ENCODE results near the gene NBEAL2. TPM values are rescaled to one million over a fixed set of nuclear protein-coding genes. Genes with fewer than 3 reads are reported as not detected.

Gene NBEAL2
- polyA plus RNA-seq, 1 donor from 2014 or later = 3.3 TPM

- Histone ChIP-seq H3K27me3 (ENCODE audit: insufficient read depth, low read depth, low read length) (no peaks in the 10 kb centered on the region), H2AFZ (ENCODE audit: low read depth, low read length) (no peak overlapping the region), H3K4me2 (ENCODE audit: low read length) (no peak overlapping the region), H3K9ac (ENCODE audit: low read length) (no peak overlapping the region), H3K27ac (ENCODE audit: low read length) (no peak overlapping the region), H3F3A (ENCODE audit: insufficient read depth, low read length, poor library complexity, severe bottlenecking) (no peaks in the 10 kb centered on the region), H3K36me3 (ENCODE audit: insufficient read depth, low read length) (no peaks in the 10 kb centered on the region), H3K9me3 (ENCODE audit: low read length) (no peaks in the 10 kb centered on the region), H3K9me2 (ENCODE audit: insufficient read depth, low read length) (no peaks in the 10 kb centered on the region), H3K4me3 (ENCODE audit: low read length) (no peak overlapping the region), H3K79me2 (replicated peaks; ENCODE audit: insufficient read depth, low read length) (no peaks in the 10 kb centered on the region), H4K20me1 (ENCODE audit: insufficient read depth) (no peaks in the 10 kb centered on the region)
- TF ChIP-seq RAD21 (conservative IDR thresholded peaks at IDR 0.05) = no peak
- TF ChIP-seq POLR2AphosphoS5 (IDR thresholded peaks at IDR 0.05) = no peak
- TF ChIP-seq SMC3 (conservative IDR thresholded peaks at IDR 0.05; ENCODE audit: poor library complexity) = no peak
- TF ChIP-seq, protein P1, sequence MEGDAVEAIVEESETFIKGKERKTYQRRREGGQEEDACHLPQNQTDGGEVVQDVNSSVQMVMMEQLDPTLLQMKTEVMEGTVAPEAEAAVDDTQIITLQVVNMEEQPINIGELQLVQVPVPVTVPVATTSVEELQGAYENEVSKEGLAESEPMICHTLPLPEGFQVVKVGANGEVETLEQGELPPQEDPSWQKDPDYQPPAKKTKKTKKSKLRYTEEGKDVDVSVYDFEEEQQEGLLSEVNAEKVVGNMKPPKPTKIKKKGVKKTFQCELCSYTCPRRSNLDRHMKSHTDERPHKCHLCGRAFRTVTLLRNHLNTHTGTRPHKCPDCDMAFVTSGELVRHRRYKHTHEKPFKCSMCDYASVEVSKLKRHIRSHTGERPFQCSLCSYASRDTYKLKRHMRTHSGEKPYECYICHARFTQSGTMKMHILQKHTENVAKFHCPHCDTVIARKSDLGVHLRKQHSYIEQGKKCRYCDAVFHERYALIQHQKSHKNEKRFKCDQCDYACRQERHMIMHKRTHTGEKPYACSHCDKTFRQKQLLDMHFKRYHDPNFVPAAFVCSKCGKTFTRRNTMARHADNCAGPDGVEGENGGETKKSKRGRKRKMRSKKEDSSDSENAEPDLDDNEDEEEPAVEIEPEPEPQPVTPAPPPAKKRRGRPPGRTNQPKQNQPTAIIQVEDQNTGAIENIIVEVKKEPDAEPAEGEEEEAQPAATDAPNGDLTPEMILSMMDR (IDR thresholded peaks at IDR 0.05; ENCODE audit: poor library complexity, severe bottlenecking) = no peak
- TF ChIP-seq MXI1 (conservative IDR thresholded peaks at IDR 0.05; ENCODE audit: poor library complexity, severe bottlenecking) = no peak
Measured at GRCh38 chr3:47000922-47001730, 21.7 kb downstream of the NBEAL2 start.

- Histone ChIP-seq H3K9me2 (ENCODE audit: insufficient read depth, low read length) (no peaks in the 10 kb centered on the region), H3K4me2 (ENCODE audit: low read length) (no peak overlapping the region), H3K4me3 (ENCODE audit: low read length) (no peak overlapping the region), H3K27me3 (ENCODE audit: insufficient read depth, low read depth, low read length) (no peaks in the 10 kb centered on the region), H3K9me3 (ENCODE audit: low read length) (no peaks in the 10 kb centered on the region), H3K9ac (ENCODE audit: low read length) (no peak overlapping the region), H2AFZ (ENCODE audit: low read depth, low read length) (no peak overlapping the region), H3K36me3 (ENCODE audit: insufficient read depth, low read length) (no peaks in the 10 kb centered on the region), H3F3A (ENCODE audit: insufficient read depth, low read length, poor library complexity, severe bottlenecking) (no peaks in the 10 kb centered on the region), H4K20me1 (ENCODE audit: insufficient read depth) (no peaks in the 10 kb centered on the region), H3K79me2 (replicated peaks; ENCODE audit: insufficient read depth, low read length) (no peaks in the 10 kb centered on the region), H3K27ac (ENCODE audit: low read length) (no peak overlapping the region)
- TF ChIP-seq TAF1 (IDR thresholded peaks at IDR 0.05; ENCODE audit: low read depth) = no peak
- TF ChIP-seq SMC3 (conservative IDR thresholded peaks at IDR 0.05; ENCODE audit: poor library complexity) = no peak
- no peak for TF ChIP-seq EZH2 (IDR thresholded peaks at IDR 0.05; ENCODE audit: borderline replicate concordance, insufficient read depth, low read length, poor library complexity, severe bottlenecking)
- no peak for TF ChIP-seq MXI1 (conservative IDR thresholded peaks at IDR 0.05; ENCODE audit: poor library complexity, severe bottlenecking)
- TF ChIP-seq REST (IDR thresholded peaks at IDR 0.05; ENCODE audit: borderline replicate concordance) = no peak
- TF ChIP-seq RAD21 (conservative IDR thresholded peaks at IDR 0.05) = no peak
- no peak for TF ChIP-seq POLR2AphosphoS5 (IDR thresholded peaks at IDR 0.05)
- TF ChIP-seq, protein P1 (IDR thresholded peaks at IDR 0.05; ENCODE audit: poor library complexity, severe bottlenecking) = no peak
- TF ChIP-seq EP300 (conservative IDR thresholded peaks at IDR 0.05; ENCODE audit: poor library complexity, severe bottlenecking) = no peak
Measured at GRCh38 chr3:47001731-47002170, 22.3 kb downstream of the NBEAL2 start.

All from neural cell (in vitro differentiated cells).